HG02642 (cell line): Measurements from ENCODE around the gene PCCA.
"Not testable (repeated sequence)": the region's sequence is repeated elsewhere in the genome, so short reads cannot be mapped to it uniquely, and the experiment has no call there.

ENCODE experiments used
- ATAC-seq: cut with Tn5 transposase; IDR thresholded peaks from one replicate; pipeline ENCODE4 v1.9.1; 2021; ENCODE audit warnings: mild to moderate bottlenecking; ENCODE audit not compliant: unreplicated experiment, poor library complexity

The PCCA gene

DNA sequence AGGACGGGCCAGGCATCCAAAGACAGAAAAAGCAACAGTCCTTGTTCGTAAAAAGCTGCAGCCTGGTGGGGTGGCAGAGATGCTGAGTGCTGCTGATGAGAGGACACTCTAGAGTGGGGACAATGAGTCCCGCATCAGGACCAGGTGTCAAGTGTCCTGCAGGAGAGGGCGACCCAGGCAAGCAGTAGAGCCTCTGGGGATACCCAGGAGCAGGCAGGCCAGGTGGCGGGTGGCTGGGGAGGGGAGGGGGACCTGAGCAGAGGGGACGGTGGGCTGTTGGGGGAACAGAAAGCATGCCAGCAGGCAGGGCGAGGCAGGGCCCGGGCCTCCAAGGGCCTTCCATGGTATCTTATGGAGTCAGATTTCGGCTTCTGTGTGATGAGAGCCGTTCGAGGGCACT, 463.9 kb downstream of the PCCA start:
- no peak for ATAC-seq

DNA sequence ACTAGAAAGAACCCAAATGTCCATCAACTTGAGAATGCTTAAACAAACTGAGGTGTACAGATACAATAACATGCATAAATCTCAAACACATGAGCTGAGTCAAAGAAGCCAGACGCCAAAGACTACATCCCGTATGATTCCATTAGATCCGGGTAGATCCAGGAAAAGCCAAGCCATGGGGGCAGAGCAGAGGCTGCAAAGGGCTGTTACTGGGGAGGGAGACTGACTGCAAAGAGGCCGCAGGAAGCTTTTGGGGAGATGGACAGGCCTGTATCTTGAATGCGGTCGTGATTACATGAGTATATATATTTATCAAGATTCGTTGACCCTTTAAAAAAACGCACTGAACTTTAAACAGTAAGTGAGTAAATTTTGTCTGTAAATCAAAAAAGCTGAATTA, 471.0 kb downstream of the PCCA start:
- no peak for ATAC-seq

DNA sequence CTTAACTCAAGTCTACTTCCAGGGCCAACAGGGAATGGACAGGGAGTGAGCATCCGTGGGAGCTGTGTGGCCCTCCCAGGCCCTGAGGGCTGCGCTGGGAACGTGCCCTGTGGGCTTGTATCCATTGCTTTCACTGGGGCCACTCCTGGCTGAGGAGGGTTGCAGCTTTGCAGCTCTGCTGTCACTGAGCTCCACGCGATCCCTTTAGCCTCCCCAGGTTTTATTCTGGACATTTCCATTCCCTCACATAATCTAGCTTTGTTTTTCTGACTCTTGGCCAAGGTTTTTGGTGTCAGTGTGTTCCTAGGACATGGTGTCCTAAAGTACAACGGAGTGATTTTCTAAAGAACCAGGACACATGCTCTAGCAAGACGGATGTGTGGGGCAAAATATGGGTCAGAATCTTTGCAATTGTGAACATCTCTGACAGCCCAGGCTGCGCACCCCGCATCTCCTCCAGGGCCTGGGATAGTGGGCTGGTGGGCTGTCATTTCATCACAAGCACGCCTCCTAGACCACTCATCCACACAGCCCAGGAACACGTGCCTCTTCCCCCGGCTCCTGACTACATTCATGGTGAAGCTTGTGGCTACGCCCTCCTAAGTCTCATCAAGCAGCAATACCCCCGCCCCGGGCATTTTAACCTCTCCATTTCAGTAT, 471.7 kb downstream of the PCCA start:
- no peak for ATAC-seq

DNA sequence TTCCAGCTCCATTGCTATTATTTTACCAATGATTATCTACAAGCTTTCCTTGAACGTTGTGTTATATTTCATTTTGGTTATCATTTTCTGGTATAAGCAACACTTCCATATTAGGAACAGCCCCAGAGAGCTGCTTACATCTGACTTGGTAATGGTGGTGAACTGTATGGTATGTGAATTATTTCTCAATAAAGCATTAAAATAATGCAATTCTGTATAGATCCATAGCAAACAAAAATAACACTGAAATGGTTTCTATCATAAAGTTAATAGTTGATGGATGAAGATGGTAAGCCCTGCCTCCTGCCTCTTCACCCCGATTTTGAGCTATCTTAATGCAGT, 472.2 kb downstream of the PCCA start:
- ATAC-seq = no peak

DNA sequence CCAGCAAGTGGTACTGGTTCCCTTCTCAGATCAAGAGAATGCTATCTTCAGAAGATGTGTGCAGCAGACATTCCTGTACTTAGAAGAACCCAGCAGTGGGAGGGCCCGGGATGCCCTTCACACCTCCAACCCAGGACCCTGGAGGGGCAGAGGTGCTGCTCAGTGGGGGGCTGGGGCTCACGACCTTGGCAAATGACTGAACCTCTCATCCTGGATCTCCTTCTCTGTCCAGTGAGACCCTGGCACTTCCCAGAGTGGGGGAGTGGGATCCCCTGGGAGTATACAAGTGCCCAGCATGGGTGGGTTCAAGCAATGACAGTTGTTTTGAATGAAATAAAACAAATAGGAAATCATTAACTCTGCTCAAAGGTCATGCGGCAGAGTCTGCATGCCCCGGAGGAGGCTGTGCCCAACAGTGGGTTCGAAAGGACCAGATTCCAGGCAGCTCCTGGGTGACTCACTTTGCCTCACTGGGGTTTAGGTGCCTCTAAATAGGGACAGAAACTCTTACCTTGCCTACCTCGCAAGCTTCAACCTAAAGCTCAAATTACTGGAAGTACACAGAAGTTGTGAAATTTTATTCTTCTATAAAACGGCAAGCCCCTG, 472.8 kb downstream of the PCCA start:
- no peak for ATAC-seq

DNA sequence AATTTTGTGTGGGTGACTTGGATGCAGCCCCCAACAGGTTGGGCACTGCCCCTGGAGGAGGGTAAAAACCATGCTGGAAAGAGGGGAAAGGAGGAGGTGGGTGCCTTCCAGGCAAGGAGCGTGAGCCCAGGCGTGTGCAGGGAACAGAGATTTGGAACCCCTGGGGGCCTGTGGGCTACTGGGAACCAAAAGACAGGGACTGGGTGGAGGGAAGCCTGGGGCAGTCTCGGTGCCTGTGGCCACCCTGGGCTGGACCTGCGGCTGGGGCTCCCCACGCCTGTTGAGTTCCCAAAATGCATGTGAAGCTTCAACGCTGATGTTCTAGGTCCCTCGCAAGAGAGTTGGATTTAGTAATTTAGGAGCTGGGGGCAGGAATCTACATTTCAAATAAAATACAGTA, 474.9 kb downstream of the PCCA start:
- ATAC-seq = no peak

DNA sequence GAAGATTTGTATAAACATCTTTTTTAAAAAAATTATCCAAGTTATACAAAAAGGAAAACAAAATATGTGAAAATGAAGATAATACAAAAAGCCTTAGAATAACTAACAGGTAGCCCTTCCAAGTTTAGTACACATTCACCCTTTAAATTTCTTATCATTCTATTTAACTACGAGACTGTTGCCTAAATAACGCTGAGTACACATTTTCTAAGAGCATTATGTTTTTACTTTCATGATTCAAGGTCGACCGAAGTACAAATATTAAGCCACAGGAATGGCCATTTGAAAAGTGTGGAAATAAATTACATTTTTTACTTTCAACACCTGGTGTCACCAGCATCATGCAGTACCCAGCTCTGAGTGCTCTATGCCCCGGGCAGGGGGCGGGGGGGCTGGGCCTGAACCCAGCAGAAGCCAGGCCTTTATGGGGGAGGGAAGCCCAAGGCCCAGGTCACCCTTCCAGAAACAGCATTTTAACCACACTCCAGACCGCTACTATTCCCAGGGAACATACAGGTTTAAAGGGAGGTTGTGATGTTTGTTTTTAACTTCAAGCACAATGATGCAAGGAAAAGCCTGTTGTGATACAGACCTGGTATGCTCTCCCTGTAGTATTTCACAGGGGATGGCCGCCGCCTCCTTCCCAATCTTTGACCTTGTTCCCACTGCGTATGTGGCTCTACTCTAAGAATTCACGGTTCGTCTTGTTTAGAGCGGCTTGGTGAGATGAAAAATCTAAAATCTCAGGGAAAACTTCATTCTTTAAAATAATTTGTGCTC, 475.7 kb downstream of the PCCA start:
- ATAC-seq = no peak

DNA sequence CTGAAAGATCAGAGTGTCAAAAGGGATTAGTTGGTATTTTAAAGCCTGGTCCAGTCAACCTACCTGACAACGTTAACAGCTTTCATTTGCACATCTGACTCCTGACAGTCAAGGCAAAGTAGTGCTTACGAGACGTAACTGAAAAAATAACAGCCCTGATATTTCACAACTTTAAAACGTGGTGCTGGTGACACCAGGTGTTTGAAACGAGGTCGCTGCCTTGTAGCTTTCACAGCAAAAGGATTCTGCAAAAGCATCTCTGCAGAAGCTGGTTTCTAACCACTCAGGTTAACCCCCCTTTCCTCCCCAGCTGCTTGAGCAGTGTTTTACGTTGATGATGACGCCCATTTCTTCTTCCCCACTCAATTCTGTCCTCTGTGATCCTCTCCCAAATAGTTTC, 476.4 kb downstream of the PCCA start:
- no peak for ATAC-seq

DNA sequence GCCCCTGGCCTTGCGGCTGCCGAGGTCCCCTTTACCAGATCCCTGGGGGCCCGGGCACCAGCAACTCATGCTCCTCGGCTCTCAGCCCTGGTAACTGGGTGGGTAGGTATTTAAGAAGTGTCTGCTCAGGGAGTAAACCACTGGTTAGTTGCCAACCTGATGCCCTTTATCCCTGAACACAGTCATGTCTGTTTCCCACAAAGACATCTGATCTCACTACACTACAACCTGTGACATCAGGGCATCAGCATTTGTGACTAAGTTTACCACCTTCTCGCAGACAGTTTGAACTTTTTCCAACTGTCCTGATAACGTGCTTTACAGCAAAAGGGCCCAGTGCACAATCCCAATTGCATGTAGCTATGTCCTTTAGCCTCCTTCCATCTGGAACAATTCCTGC, 477.6 kb downstream of the PCCA start:
- no peak for ATAC-seq

DNA sequence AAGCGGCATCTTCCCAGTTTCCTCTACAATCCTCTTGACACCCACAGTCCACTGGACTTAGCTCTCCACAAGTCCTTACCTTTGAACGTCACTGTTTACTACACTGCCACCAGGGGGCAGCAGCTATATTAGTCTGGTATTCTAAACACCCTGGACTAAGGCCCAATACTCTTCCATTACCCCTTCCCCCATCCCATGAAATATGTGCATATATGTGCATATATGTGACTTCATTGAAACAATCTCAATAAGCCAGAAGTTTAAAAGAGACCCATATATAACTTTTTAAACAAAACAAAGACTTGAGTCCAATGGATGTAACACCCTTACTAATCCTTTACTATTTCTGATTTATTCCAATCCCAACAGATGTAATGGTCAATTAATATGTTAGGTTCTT, 484.2 kb downstream of the PCCA start:
- ATAC-seq = peak; percentile 91

DNA sequence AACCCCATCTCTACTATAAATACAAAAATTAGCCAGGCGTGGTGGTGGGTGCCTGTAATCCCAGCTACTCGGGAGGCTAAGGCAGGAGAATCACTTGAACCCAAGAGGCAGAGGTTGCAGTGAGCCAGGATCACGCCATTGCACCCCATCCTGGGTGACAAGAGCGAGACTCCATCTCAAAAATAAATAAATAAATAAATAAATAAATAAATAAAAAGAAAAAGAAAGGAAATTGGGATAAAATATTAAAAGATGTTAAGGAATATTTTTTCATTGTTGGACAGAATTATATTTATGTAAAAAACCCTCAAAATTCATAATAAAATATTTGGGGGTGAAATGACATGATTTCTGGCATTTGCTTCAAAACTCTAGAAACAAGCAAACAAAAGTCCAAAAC, 488.3 kb downstream of the PCCA start:
- not testable (repeated sequence) for ATAC-seq
